ENCODE data around the gene ATXN10.
"Not testable (repeated sequence)": the region's sequence is repeated elsewhere in the genome, so short reads cannot be mapped to it uniquely, and the experiment has no call there.

The ATXN10 gene

GRCh38 chr22:45651931-45652528 lies 19.6 kb upstream of the ATXN10 start:
- no peak for DNase-seq
- Histone ChIP-seq H3K4me3 (ENCODE audit: low read depth, low read length) (no peak overlapping the region), H3K9me3 (ENCODE audit: severe bottlenecking) (no peaks in the 10 kb centered on the region), H3K27ac (no peak overlapping the region), H3K36me3 (no peaks in the 10 kb centered on the region), H3K27me3 (ENCODE audit: insufficient read depth, low read depth, severe bottlenecking) (no peaks in the 10 kb centered on the region)
- TF ChIP-seq CTCF (IDR thresholded peaks at IDR 0.05; ENCODE audit: low read depth, low read length) = no peak

- Histone ChIP-seq H3K36me3 (no peaks in the 10 kb centered on the region), H3K27ac (no peak overlapping the region), H3K4me3 (ENCODE audit: low read depth, low read length) (no peak overlapping the region), H3K27me3 (ENCODE audit: insufficient read depth, low read depth, severe bottlenecking) (no peaks in the 10 kb centered on the region), H3K9me3 (ENCODE audit: severe bottlenecking) (no peaks in the 10 kb centered on the region)
- TF ChIP-seq CTCF (IDR thresholded peaks at IDR 0.05; ENCODE audit: low read depth, low read length) = no peak
- DNase-seq = no peak
These were observed 15.1 kb upstream of the ATXN10 start for GRCh38 chr22:45656577-45656976.

GRCh38 chr22:45657701-45658100 lies 13.9 kb upstream of the ATXN10 start:
- Histone ChIP-seq H3K36me3 (no peaks in the 10 kb centered on the region), H3K9me3 (ENCODE audit: severe bottlenecking) (no peaks in the 10 kb centered on the region), H3K27ac (no peak overlapping the region), H3K27me3 (ENCODE audit: insufficient read depth, low read depth, severe bottlenecking) (no peaks in the 10 kb centered on the region), H3K4me3 (ENCODE audit: low read depth, low read length) (no peak overlapping the region)
- no peak for TF ChIP-seq CTCF (IDR thresholded peaks at IDR 0.05; ENCODE audit: low read depth, low read length)
- no peak for DNase-seq

- DNase-seq = no peak
- Histone ChIP-seq H3K4me3 (ENCODE audit: low read depth, low read length) (no peak overlapping the region), H3K27me3 (ENCODE audit: insufficient read depth, low read depth, severe bottlenecking) (no peaks in the 10 kb centered on the region), H3K9me3 (ENCODE audit: severe bottlenecking) (no peaks in the 10 kb centered on the region), H3K36me3 (no peaks in the 10 kb centered on the region), H3K27ac (no peak overlapping the region)
- no peak for TF ChIP-seq CTCF (IDR thresholded peaks at IDR 0.05; ENCODE audit: low read depth, low read length)
These were observed 7.4 kb upstream of the ATXN10 start for GRCh38 chr22:45664136-45664646.

- Histone ChIP-seq H3K27me3 (ENCODE audit: insufficient read depth, low read depth, severe bottlenecking) (no peaks in the 10 kb centered on the region), H3K4me3 (ENCODE audit: low read depth, low read length) (no peak overlapping the region), H3K36me3 (peaks cover 3% of the 10 kb centered on the region; the same call in 1 of the 2 replicates), H3K9me3 (ENCODE audit: severe bottlenecking) (no peaks in the 10 kb centered on the region), H3K27ac (no peak overlapping the region)
- TF ChIP-seq CTCF (IDR thresholded peaks at IDR 0.05; ENCODE audit: low read depth, low read length) = no peak
- DNase-seq = no peak
These were observed 4.1 kb upstream of the ATXN10 start for GRCh38 chr22:45667486-45667885.

DNA sequence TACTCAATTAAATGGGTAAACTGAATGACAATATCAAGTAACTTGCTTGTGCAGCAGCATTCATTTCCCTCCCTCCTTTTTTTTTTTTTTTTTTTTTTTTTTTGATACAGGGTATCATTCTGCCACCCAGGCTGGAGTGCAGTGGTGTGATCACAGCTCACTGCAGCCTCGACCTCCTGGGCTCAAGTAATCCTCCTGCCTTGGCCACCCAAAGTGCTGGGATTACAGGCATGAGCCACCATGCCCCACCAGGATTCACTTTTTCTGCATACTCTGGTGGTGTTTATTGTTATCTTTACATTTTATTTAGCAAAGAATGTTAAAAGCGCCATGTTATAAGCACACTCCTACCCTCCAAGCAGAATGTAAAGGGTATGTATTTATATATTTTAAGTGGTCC lies 1.3 kb upstream of the ATXN10 start:
- not testable (repeated sequence) for H3K4me3 ChIP-seq (ENCODE audit: low read depth, low read length); H3K27me3 ChIP-seq (ENCODE audit: insufficient read depth, low read depth, severe bottlenecking)

More for the DNA sequence above, 1.3 kb upstream of the ATXN10 start:
- DNase-seq; H3K27ac ChIP-seq; H3K36me3 ChIP-seq; H3K9me3 ChIP-seq (ENCODE audit: severe bottlenecking): not testable (repeated sequence)
